Amniotic epithelial cell (primary cell): ENCODE data around the gene CDH4.

Experiments
- DNase-seq: peaks from one replicate; pipeline ENCODE4 v3.0.0-alpha.2; 2010; ENCODE audit warnings: low read depth

CDH4 gene

DNA sequence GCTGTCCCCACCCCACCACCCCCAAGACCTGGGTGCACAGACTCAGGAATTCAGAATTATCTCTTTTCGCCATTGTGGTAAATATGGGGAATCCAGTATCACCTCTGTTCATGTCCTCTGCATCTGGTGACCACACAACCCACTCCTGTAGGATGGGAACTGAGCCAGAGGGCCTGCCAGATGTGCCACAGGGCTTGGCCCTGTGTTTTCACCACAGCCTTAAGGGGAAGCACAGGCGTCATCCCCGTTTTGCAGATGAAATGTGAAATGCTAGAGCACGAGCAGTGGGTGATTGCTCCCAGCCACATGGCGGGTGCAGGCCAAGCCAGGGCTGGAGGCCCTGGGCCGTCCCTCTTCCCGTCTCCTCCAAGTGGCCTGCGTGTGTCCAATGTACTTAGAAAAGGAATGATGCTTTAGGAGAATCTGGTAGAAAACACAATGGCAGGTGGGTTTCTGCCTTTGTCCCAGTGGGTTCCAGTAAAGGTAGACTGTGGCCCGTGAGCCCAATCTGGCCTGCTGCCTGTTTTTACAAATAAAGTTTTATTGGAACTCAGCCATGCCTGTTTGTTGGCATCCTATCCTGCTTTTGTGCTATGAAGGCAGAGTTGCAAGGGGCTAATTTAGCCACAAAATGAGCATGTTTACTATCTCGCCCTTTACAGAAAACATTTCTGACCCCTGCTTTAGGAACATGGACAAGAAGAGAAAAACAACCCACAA, 309.2 kb downstream of the CDH4 start:
- DNase-seq: no peak

DNA sequence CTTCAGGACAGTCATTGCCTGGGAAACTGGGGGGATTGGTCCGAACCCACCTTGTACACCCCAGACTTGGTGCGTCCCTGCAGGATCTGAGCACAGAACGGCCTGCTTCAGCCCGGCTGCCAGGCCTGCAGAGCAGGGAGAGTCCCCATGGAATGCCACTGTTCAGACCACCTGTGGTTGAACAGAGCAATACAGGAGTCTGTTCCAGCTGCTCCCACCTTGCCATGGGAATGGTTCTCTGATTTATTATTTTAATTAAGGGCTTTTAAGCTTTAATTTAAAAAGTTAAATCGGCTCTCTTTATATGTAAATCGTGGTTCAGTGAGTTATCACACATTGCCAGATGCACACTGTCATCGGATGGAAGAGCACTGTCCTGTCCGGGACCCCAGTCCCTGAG, 310.4 kb downstream of the CDH4 start:
- no peak for DNase-seq

DNA sequence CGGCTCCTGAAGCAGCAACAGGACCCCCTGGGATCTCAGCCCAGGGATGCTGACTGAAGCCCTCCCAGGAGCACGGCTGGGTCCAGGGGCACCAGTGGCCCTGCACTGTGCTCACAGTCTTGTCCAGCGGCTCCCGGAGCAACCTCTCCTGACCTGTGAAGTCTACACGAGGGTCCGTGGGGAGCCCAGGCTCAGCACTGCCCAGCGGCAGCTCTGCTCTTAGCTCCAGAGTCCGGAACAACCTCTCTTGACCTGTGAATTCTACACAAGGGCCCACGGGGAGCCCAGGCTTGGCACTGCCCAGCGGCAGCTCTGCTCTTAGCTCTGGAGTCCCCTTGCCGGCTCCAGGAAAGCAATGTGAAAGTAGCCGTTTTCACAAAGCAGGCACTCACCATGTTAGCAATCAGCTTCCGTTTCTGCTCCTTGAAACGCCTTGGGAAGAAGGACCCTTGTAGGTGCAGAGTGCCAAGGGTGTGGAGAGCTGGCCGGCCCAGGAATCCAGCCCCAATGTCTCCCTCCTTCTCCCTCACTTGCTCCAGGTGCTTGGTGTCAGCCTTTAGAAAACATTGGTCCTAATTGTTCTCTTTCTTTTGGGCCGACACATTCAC, 310.9 kb downstream of the CDH4 start:
- DNase-seq: no peak

DNA sequence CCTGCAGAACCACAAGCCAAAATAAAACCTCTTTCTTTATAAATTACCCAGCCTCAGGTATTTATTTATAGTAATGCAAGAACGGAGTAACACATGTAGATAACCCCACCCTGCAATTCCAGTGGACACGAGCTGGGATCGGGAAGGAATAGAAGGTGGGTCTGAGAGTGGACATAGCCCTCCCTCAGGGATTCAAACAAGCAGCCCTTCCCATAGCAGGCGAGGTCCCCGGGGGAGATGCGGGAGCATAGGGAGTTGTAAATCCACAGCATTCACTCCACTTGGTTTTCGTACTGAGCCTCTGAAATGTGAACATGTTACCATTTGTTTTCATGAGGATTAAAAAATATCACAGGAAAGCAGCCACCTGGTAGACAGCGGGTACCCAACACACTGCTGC, 312.6 kb downstream of the CDH4 start:
- DNase-seq: no peak

GRCh38 chr20:61565791-61566190, 313.7 kb downstream of the CDH4 start:
- DNase-seq: no peak

DNA sequence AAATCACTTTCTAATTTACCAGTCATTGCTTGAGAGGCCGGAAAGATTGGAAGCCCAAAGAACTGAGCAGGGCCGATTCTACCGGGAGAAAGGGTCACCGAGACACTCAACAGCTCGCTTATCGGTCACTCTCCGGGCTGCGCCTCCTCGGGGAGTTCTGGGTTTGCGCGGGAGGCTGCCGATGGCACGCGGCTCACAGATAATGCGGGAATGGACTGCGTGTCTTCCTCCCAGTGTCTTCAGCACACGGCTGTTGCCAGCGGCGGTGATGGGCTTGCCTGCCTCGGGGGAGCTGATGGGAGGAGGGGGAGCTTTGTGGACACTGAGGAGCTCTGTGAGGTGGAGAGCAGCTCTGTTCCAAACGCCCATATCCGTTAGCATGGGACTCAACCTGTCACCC, 314.6 kb downstream of the CDH4 start:
- no peak for DNase-seq

- DNase-seq: no peak
These were observed 315.1 kb downstream of the CDH4 start for GRCh38 chr20:61567204-61567603.

- DNase-seq: no peak
These were observed 317.8 kb downstream of the CDH4 start for GRCh38 chr20:61569825-61570224.

DNA sequence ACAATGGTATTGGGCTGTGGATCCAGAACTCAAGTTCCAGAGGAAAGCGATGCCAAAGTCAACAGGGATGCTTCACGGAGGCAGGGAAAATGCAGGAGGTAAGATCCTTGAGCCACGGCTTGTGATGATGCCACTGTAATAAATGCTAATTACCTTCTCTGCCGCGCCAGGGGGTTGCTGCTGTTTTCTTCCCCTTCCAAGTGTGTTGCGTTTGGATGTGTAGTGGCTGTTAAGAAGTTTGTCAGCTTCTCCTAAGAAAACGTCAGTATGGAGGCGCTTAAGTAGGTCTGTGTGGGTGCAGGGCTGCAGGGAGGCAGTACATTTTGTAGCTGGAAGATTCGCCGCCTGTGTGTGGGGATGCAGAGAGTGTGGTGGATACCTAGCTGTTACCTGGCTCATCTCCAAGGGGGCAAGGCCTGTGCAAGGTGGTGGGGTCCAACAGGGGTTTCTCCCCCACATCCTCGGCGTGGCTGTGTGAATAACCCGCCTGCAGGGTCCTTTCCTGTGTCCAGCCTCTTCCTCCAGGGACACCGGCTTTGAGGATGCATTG, 318.7 kb downstream of the CDH4 start:
- DNase-seq: no peak

DNA sequence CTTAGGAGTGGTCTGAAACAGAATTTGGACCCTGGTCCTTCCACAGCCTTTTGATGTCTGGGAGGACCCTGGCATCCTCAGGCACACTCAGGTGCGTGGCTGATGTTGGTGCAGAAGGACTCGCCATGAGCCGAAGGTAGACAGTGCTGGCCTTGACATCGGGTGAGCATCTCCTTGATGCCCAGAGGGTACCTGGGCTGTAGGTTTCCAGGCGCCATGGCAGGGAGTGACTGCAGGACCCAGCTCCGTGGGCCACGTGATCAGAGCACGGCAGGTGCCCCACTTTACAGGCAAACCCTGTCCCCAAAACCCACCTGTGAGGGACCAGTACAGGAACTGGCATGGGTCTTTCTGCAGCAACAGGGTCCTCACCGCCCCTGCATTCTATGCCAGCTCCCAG, 319.2 kb downstream of the CDH4 start:
- DNase-seq: no peak

GRCh38 chr20:61571916-61572711, 320.1 kb downstream of the CDH4 start:
- no peak for DNase-seq

GRCh38 chr20:61572789-61573188, 320.7 kb downstream of the CDH4 start:
- no peak for DNase-seq

GRCh38 chr20:61573415-61574305, 321.6 kb downstream of the CDH4 start:
- DNase-seq: no peak

- no peak for DNase-seq
These were observed 323.3 kb downstream of the CDH4 start for GRCh38 chr20:61575151-61575937.

- DNase-seq: no peak
These were observed 324.3 kb downstream of the CDH4 start for GRCh38 chr20:61576372-61576771.

DNA sequence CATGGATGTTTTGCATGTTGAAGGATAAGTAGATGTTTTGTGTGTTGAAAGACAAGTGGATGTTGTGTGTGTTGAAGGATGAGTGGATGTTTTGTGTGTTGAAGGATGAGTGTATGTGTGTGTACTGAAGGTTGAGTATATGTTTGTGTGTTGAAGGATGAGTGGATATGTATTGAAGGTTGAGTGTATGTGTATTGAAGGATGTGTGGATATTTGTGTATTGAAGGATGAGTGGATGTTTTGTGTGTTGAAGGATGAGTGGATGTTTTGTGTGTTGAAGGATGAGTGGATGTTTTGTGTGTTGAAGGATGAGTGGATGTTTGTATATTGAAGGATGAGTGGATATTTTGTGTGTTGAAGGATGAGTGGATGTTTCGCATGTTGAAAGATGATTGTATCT, 325.0 kb downstream of the CDH4 start:
- DNase-seq: no peak

- no peak for DNase-seq
These were observed 327.8 kb downstream of the CDH4 start for GRCh38 chr20:61579908-61580307.

- DNase-seq: no peak
These were observed 329.1 kb downstream of the CDH4 start for GRCh38 chr20:61580958-61581824.

DNA sequence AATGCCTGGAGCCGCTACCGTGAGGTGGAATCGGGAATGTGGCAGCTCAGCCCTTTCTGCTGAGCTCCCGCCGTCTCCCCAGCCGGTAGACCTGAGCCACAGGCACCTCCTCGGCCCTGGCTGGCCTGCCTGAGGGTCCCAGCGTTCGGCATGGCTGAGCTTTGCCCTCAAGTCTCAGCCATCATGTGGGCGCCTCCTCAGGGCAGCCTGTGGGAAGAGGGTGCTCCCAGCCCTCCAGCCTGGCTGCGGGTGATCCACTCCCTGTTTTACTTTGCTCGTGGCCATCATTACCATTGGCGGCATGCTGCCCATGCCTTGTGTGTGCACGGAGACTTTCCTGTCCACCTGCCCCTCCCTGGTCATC, 329.7 kb downstream of the CDH4 start:
- no peak for DNase-seq
